NCI-H524 (cell line): ENCODE measurements around the gene KIRREL3.

Experiments
- DNase-seq, 2 experiments: peaks; one replicate each; lab custom pipeline; 2025; lab: John Stamatoyannopoulos, UW

The KIRREL3 gene

DNA sequence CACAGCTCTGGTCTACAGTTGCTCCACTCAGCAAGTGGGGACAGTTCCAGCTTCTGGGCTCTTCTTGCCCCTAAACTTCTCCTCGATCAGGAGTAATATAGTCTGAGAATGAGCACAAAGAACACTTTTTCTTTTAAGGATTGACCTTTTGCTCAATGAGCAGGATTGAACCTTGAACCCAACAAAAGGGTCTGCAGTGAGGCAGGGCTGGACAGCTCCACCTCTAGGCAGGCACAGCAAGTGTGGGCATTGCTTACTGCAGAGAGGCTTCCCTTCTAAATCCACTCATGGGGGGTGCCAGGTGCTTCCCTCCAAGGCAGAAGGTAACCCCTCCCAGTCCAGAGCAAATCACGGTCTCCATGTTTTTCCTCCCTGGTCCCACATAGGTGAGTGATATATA lies 365.6 kb downstream of the KIRREL3 start:
- DNase-seq, result no peak

DNA sequence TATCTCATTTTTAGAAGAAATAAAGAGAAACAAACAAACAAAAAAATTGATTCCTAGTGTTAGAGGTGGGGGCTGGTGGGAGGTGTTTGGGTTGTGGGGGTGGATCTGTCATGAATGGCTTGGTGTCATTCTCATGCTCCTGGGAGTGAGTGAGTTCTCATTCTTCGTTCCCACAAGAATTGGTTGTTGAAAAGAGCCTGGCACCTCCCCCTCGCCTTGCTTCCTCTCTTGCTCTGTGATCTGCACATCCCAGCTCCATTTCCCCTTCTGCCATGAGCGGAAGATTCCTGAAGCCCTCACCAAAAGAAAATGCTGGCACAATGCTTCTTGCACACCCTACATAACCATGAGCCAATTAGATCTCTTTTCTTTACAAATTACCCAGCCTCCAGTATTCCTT lies 367.2 kb downstream of the KIRREL3 start:
- DNase-seq, result no peak

GRCh38 chr11:126630893-126631798 lies 369.4 kb downstream of the KIRREL3 start:
- DNase-seq, result no peak

- no peak for DNase-seq
These were observed 370.1 kb downstream of the KIRREL3 start for GRCh38 chr11:126630488-126630887.

DNA sequence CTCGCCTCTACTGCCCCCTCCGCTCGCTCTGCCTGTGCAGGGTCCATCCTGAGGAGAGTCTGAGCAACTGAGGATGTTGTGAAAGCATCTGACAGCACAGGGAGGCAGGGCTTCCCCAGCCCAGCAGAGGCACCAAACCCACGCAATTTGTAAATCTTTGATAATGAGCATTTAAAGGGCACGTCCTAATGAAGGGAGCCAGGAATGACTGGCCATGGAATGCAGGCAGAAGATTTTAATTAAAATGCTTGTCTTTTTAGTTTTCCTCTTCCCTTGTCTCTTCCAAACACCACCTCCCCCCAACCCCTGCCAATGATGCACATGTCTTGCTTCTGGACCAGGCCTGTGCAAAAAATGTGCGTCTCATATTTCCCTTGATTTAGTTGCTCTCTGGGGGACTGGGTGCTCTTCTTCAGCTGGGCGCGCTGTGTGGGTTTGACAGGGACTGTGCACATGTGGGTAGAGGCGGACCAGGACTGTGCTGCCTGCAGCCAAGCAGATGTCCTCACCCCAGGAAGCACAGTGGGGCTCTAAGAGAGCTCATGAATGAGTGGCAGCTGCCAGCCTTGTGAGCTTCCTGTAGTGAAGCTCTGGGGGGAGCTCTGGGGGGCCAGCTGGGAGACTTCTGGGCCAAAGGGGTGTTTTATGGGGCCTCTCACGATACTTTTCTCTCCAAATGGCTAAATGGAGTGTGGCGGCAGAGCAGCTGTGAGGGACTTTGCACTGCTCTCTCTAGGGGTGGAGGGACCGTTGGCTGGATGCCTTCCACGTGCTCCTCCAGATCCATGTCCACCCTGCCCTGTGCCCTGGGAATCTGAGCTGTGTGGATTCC lies 371.6 kb downstream of the KIRREL3 start:
- peak; percentile 85 to 92 for DNase-seq

DNA sequence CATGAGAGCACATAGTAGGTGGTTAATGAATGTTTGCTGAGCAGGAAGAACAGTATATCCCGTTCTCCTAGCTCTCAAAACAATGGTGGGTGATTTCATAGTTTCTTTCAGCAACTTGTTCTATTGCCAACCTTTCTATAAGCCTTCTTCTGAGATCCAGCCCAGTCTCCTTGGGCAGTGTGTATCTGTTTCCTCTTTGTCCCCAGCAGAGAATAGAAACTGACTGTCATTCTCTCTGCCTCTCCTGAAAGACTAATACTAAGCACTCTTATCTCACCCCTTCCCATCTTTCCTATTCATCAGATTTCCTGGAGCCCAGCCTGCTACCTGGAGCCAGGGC lies 372.1 kb downstream of the KIRREL3 start:
- DNase-seq, result no peak

GRCh38 chr11:126627421-126627820 lies 373.1 kb downstream of the KIRREL3 start:
- peak in 1 of 2 experiments; percentile 12 for DNase-seq

- DNase-seq, result no peak
These were observed 376.1 kb downstream of the KIRREL3 start for GRCh38 chr11:126624506-126624905.

- no peak for DNase-seq
These were observed 381.1 kb downstream of the KIRREL3 start for GRCh38 chr11:126619516-126619915.

- DNase-seq, result no peak
These were observed 384.7 kb downstream of the KIRREL3 start for GRCh38 chr11:126615845-126616244.

GRCh38 chr11:126613272-126613671 lies 387.3 kb downstream of the KIRREL3 start:
- DNase-seq, result no peak

- no peak for DNase-seq
These were observed 387.9 kb downstream of the KIRREL3 start for GRCh38 chr11:126612671-126613070.

DNA sequence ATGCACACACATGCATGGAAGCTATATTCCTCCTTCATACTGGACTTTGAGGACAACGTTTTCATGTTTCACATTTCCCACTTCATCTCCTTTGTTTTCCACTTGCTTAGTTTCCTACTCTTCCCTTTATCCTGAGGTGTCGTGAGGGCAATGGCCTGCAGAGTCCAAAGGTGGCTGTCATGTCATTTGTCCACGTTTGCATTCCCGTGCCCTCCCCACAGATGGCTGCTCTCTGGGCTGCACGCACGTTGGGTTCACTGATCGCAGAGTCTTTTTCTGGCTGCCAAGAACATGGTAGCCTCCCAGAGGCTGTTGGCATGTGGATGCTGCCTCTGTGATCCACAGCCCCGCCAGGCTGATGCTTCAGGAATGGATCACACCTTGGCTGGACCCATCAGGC lies 389.1 kb downstream of the KIRREL3 start:
- no peak for DNase-seq

DNA sequence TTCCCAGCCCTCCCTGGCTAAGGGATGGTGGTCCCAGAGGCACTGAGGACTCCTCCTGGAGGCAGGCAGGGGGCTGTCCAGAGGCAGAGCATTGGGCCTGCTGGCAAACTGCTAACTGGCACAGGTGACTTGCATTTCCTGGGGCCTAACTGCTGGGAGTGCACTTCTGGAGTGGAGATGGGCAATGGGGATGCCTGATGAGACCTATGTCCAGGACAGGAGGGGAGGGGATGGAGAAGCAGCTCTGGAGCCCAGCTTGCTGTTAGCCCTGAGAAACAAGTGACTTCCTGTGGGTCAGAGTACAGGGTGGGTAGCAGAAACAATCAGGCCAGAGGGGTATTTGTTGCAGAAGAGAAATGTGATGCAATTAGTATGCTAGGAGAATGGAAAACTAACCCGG lies 391.9 kb downstream of the KIRREL3 start:
- DNase-seq, result no peak

GRCh38 chr11:126607776-126608541 lies 392.6 kb downstream of the KIRREL3 start:
- DNase-seq, result peak in 1 of 2 experiments; percentile 24

- DNase-seq, result peak; percentile 30 to 75
These were observed 393.2 kb downstream of the KIRREL3 start for GRCh38 chr11:126607374-126607773.

GRCh38 chr11:126606484-126606883 lies 394.1 kb downstream of the KIRREL3 start:
- no peak for DNase-seq

DNA sequence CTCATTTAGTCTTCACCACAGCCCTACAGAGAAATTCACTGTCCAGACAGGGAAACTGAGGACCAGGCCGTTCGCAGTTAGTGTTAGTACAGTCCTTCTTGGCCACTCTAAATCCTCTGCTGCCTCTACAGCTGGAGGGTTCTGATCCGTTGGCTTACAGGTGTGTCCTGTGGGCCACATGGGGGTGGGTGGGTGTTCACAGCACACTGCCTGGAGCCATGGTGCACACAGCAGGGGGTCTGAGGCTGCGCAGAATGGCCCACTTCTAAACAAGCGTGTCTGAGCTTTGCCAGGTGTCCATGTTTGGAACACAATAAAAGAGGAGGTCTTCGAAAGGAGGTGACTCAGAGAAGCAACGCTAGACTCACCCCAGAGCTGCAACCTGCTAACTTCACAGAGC lies 396.1 kb downstream of the KIRREL3 start:
- no peak for DNase-seq

DNA sequence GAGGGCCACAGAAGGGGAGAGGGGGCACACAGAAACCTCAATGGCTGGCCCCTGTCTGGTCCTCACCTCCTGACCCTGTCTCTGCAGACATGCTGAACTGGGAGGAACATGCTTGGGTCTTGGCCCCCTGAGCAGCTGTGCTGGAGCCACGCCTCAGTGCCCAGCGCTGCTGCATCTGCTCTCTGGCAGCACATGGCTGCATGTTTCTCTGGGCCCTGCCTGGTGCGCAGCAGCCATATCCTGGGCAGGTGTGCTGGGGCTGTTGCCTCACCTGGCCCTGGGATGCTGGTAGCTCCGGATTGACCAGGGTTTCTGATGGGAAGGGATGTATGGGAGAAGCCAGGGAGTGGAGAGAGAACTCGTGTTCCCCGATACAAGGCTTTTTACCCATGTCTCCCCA lies 397.1 kb downstream of the KIRREL3 start:
- DNase-seq, result peak in 1 of 2 experiments; percentile 39

DNA sequence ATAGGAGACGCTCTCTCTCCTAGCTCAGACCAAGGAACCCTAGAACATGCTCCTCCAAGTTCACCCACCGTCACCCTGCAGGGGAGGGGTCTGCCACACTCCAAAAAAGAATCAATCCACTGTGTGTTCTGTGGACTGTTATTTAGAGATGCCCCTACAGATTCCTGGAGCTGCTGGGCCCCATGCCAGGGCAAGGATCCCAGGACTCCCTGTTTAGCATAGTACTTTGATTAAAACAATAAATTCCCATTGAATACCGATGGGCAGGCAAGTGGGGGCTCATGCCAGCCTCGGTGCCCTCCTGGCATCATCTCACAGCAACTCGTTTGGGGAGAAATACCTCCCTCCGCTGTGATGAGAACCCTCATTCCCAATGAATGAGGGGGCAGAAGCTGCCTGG lies 397.6 kb downstream of the KIRREL3 start:
- DNase-seq, result no peak

- no peak for DNase-seq
These were observed 398.1 kb downstream of the KIRREL3 start for GRCh38 chr11:126602349-126602940.
